OCI-LY1 (cell line): ENCODE measurements around the gene MYO1D.

Experiments
- H2AFZ ChIP-seq: fragments of 200-600 bp; sonication (generic), shearing (Covaris generic); 2 replicates; pipeline ENCODE4 v1.6.0; 2014; ENCODE audit warnings: antibody characterized with exemption, mild to moderate bottlenecking, low read length
- H3F3A ChIP-seq: fragments of 200-600 bp; sonication (generic), shearing (Covaris generic); 2 replicates; pipeline ENCODE4 v1.6.0; 2014; ENCODE audit warnings: mild to moderate bottlenecking, antibody characterized with exemption, low read length, moderate library complexity; ENCODE audit not compliant: insufficient read depth
- H3K27ac ChIP-seq: fragments of 200-600 bp; sonication (generic); 2 replicates; pipeline ENCODE4 v1.5.1; 2014; ENCODE audit warnings: low read length, mixed run types, mild to moderate bottlenecking, low read depth; ENCODE audit not compliant: poor library complexity, severe bottlenecking
- H3K27me3 ChIP-seq: fragments of 200-600 bp; sonication (generic); 2 replicates; pipeline ENCODE4 v1.6.0; 2014; ENCODE audit warnings: antibody characterized with exemption, mild to moderate bottlenecking, low read length, moderate library complexity; ENCODE audit not compliant: insufficient read depth
- H3K36me3 ChIP-seq: fragments of 200-600 bp; sonication (generic); 2 replicates; pipeline ENCODE4 v1.6.1; 2014; ENCODE audit warnings: mild to moderate bottlenecking, antibody characterized with exemption, low read length, moderate library complexity, mixed read lengths; ENCODE audit not compliant: insufficient read depth
- H3K4me1 ChIP-seq: fragments of 200-600 bp; sonication (generic); 2 replicates; pipeline ENCODE4 v1.5.1; 2014; ENCODE audit warnings: mild to moderate bottlenecking, low read length, moderate library complexity; ENCODE audit not compliant: insufficient read depth, severe bottlenecking
- H3K4me2 ChIP-seq: fragments of 200-600 bp; sonication (generic), shearing (Covaris generic); 2 replicates; pipeline ENCODE4 v1.6.1; 2014; ENCODE audit warnings: low read length
- H3K4me3 ChIP-seq: fragments of 200-600 bp; sonication (generic); 2 replicates; pipeline ENCODE4 v1.5.1; 2014; ENCODE audit warnings: low read length, low read depth, mild to moderate bottlenecking, mixed read lengths; ENCODE audit not compliant: poor library complexity, severe bottlenecking
- H3K79me2 ChIP-seq: fragments of 200-600 bp; shearing (Covaris generic); 2 replicates; pipeline ENCODE4 v1.6.1; 2016; ENCODE audit warnings: mixed run types, low read length, mixed read lengths; ENCODE audit not compliant: insufficient read depth
- H3K9ac ChIP-seq: fragments of 200-600 bp; sonication (generic), shearing (Covaris generic); 2 replicates; pipeline ENCODE4 v1.6.1; 2014; ENCODE audit warnings: mild to moderate bottlenecking, low read length, mixed read lengths
- H3K9me2 ChIP-seq: fragments of 200-600 bp; sonication (generic), shearing (Covaris generic); 2 replicates; pipeline ENCODE4 v1.6.1; 2014; ENCODE audit warnings: low read depth, mild to moderate bottlenecking, low read length, mixed read lengths
- H3K9me3 ChIP-seq: fragments of 200-600 bp; shearing (Covaris generic); 2 replicates; pipeline ENCODE4 v1.6.1; 2014; ENCODE audit warnings: low read length, mixed read lengths
- H4K20me1 ChIP-seq: fragments of 200-600 bp; sonication (generic), shearing (Covaris generic); 2 replicates; pipeline ENCODE4 v1.6.0; 2016; ENCODE audit warnings: mild to moderate bottlenecking, low read length; ENCODE audit not compliant: insufficient read depth
- EZH2 ChIP-seq: fragments of 200-600 bp; sonication (generic), shearing (Covaris generic); IDR thresholded peaks from 2 replicates; pipeline ENCODE4 v1.8.0; 2017; ENCODE audit warnings: borderline replicate concordance, mixed run types, mild to moderate bottlenecking, antibody characterized with exemption, low read length, moderate library complexity, mixed read lengths
- TF ChIP-seq, protein P1 (sequence below): fragments of 200-600 bp; sonication (generic), shearing (Covaris generic); IDR thresholded peaks from 2 replicates; pipeline ENCODE4 v1.5.1; 2017; ENCODE audit warnings: mild to moderate bottlenecking, antibody characterized with exemption, low read length, moderate library complexity, mixed read lengths

Gene MYO1D

DNA sequence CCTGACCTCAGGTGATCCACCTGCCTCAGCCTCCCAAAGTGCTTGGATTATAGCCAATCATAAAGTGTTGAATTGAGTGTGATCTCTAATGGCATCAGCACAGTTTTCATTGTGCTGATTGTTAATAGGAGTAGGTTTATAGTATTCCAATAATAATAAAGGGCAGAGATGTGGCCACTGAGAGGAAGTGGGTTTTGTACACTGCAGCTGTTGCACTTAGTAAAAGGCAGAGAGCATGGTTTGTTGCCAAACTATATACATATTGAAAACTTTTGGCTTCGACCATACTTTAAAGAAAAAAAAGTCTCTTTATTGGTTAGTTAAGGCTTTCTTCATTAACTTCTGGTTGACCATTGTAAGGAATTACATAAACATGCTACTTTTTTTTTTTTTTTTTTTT, 204.2 kb downstream of the MYO1D start:
- no peaks in the 10 kb centered on the region; the same call in 1 of the 2 replicates for H3K36me3 ChIP-seq
- no peaks in the 10 kb centered on the region for H4K20me1 ChIP-seq
- H3K9me2 ChIP-seq: no peaks in the 10 kb centered on the region
- no peak overlapping the region for H3K4me2 ChIP-seq
- H3K4me3 ChIP-seq: no peak overlapping the region
- H3K27me3 ChIP-seq: peaks cover 5% of the 10 kb centered on the region; the same call in 1 of the 2 replicates
- H3K9me3 ChIP-seq: peaks cover 9% of the 10 kb centered on the region; the same call in 1 of the 2 replicates
- H2AFZ ChIP-seq: no peak overlapping the region
- TF ChIP-seq, protein P1, sequence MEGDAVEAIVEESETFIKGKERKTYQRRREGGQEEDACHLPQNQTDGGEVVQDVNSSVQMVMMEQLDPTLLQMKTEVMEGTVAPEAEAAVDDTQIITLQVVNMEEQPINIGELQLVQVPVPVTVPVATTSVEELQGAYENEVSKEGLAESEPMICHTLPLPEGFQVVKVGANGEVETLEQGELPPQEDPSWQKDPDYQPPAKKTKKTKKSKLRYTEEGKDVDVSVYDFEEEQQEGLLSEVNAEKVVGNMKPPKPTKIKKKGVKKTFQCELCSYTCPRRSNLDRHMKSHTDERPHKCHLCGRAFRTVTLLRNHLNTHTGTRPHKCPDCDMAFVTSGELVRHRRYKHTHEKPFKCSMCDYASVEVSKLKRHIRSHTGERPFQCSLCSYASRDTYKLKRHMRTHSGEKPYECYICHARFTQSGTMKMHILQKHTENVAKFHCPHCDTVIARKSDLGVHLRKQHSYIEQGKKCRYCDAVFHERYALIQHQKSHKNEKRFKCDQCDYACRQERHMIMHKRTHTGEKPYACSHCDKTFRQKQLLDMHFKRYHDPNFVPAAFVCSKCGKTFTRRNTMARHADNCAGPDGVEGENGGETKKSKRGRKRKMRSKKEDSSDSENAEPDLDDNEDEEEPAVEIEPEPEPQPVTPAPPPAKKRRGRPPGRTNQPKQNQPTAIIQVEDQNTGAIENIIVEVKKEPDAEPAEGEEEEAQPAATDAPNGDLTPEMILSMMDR: no peak
- no peak for TF ChIP-seq EZH2
- no peaks in the 10 kb centered on the region for H3F3A ChIP-seq
- no peak overlapping the region for H3K27ac ChIP-seq
- H3K79me2 ChIP-seq: no peaks in the 10 kb centered on the region
- H3K4me1 ChIP-seq: no peaks in the 10 kb centered on the region
- no peak overlapping the region for H3K9ac ChIP-seq

DNA sequence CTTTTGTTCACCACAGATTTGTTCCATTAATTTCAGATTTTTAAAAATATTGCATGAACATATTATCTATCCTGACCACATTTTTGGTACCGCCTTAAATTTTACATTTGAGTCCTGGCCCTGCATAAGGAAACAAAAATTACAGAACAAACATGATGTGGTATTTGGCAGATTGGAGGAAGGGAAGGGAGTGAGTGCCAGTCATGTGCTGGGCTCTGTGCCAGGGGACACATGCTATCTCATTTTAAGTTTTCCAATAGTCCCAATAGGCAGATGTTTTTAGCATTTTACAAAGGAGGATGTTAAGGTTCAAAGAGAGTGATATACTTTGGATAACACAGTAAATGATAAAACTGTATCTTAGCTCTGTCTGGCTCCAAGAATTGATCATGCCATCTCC, 205.0 kb downstream of the MYO1D start:
- Histone ChIP-seq H3K4me3 (no peak overlapping the region), H3K9me2 (no peaks in the 10 kb centered on the region), H4K20me1 (no peaks in the 10 kb centered on the region), H3F3A (no peaks in the 10 kb centered on the region), H3K4me1 (no peaks in the 10 kb centered on the region), H3K79me2 (no peaks in the 10 kb centered on the region), H3K9ac (no peak overlapping the region), H3K9me3 (peaks cover 9% of the 10 kb centered on the region; the same call in 1 of the 2 replicates), H3K27ac (no peak overlapping the region), H3K27me3 (peaks cover 5% of the 10 kb centered on the region; the same call in 1 of the 2 replicates), H2AFZ (no peak overlapping the region), H3K36me3 (no peaks in the 10 kb centered on the region; the same call in 1 of the 2 replicates), H3K4me2 (no peak overlapping the region)
- TF ChIP-seq EZH2: no peak
- TF ChIP-seq, protein P1: no peak

DNA sequence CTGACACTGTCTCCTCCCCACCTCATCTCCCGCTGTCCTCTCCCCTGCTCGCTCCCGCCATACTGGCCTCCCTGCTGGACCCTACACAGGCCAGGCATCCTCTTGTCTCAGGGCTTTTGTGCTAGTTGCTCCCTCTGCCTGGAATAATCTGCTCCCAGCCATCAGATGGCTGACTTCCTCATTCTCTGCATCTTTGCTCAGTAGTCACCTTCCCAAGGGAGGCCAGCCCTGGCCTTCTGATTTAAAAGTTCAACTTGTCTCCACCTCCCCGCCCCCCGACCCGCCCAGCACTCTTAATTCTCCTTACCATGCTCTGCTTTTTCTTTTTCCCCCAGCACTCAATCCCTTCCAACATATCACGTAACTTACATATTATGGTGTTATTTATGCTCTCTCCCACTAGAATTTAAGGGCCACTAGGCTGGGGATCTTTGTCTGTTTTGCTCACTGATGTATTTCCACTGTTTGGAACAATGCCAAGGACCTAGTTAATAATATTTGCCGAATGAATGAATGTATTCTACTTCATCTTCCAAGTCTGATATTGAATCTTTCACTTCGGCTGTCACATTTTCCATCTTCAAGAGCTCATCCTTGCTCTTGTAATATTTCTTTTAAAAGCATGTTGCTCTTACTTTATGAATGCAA, 211.9 kb downstream of the MYO1D start:
- H3K36me3 ChIP-seq: no peaks in the 10 kb centered on the region
- no peaks in the 10 kb centered on the region for H3F3A ChIP-seq
- H3K4me3 ChIP-seq: no peak overlapping the region
- no peaks in the 10 kb centered on the region for H3K9me2 ChIP-seq
- no peak for TF ChIP-seq EZH2
- TF ChIP-seq, protein P1: no peak
- no peak overlapping the region for H3K9ac ChIP-seq
- no peaks in the 10 kb centered on the region for H4K20me1 ChIP-seq
- no peak overlapping the region for H3K4me2 ChIP-seq
- H3K27me3 ChIP-seq: no peaks in the 10 kb centered on the region
- H3K9me3 ChIP-seq: no peaks in the 10 kb centered on the region
- no peaks in the 10 kb centered on the region for H3K4me1 ChIP-seq
- H2AFZ ChIP-seq: no peak overlapping the region
- no peak overlapping the region for H3K27ac ChIP-seq
- no peaks in the 10 kb centered on the region for H3K79me2 ChIP-seq
